ENCODE data around the gene PLOD2. TPM values are rescaled to one million over a fixed set of nuclear protein-coding genes. Genes with fewer than 3 reads are reported as not detected.

PLOD2 gene
- total RNA-seq, 1 donor from 2014 or later, result 29.2 TPM

DNA sequence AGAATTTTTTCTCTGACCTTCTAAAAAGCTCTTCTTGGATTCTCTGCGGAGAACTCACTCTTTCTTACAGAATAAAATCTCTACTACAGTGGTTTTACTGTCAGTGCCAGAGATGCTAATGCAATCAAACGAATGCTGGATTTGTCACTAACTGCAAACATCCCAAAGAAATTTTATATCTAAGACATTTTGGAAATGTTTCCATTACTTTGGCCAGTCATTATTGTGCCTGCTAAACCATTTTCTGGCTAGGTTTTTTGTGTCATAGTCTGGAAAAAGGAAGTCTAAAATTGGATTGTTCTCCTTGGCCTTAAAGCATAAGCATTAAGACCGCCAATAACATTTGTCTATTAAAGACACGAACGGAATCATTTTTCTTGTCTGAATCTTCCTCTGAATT, 54.0 kb downstream of the PLOD2 start:
- H3K4me1 Mint-ChIP-seq, result no peaks in the 10 kb centered on the region
- no peak overlapping the region for H3K9ac ChIP-seq
- H3K4me2 ChIP-seq, result no peak overlapping the region
- no peaks in the 10 kb centered on the region for H3K79me2 ChIP-seq (ENCODE audit: low read depth)
- no peak overlapping the region for H3K4me3 Mint-ChIP-seq
- DNase-seq (ENCODE audit: low spot score), result no peak
- H3K4me3 ChIP-seq, result no peak overlapping the region
- no peaks in the 10 kb centered on the region for H3K36me3 Mint-ChIP-seq
- peaks cover 5% of the 10 kb centered on the region for H3K4me1 ChIP-seq
- H3K27ac ChIP-seq, result no peak overlapping the region
- H3K9me3 ChIP-seq (ENCODE audit: low read depth), result no peaks in the 10 kb centered on the region
- H3K9me3 Mint-ChIP-seq, result no peaks in the 10 kb centered on the region
- H2AFZ ChIP-seq (replicated peaks), result no peak overlapping the region
- H3K27me3 Mint-ChIP-seq (ENCODE audit: insufficient read depth, low read depth), result no peaks in the 10 kb centered on the region
- no peaks in the 10 kb centered on the region for H4K20me1 ChIP-seq (ENCODE audit: low read depth)
- no peaks in the 10 kb centered on the region for H3F3A ChIP-seq (ENCODE audit: low read depth)
- TF ChIP-seq, protein P1, sequence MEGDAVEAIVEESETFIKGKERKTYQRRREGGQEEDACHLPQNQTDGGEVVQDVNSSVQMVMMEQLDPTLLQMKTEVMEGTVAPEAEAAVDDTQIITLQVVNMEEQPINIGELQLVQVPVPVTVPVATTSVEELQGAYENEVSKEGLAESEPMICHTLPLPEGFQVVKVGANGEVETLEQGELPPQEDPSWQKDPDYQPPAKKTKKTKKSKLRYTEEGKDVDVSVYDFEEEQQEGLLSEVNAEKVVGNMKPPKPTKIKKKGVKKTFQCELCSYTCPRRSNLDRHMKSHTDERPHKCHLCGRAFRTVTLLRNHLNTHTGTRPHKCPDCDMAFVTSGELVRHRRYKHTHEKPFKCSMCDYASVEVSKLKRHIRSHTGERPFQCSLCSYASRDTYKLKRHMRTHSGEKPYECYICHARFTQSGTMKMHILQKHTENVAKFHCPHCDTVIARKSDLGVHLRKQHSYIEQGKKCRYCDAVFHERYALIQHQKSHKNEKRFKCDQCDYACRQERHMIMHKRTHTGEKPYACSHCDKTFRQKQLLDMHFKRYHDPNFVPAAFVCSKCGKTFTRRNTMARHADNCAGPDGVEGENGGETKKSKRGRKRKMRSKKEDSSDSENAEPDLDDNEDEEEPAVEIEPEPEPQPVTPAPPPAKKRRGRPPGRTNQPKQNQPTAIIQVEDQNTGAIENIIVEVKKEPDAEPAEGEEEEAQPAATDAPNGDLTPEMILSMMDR (IDR thresholded peaks at IDR 0.05), result no peak
- TF ChIP-seq EZH2phosphoT487 (IDR thresholded peaks at IDR 0.05), result no peak
- TF ChIP-seq EZH2 (IDR thresholded peaks at IDR 0.05), result no peak
- no peaks in the 10 kb centered on the region for H3K36me3 ChIP-seq
- no peaks in the 10 kb centered on the region for H3K27me3 ChIP-seq
- no peak overlapping the region for H3K27ac Mint-ChIP-seq

DNA sequence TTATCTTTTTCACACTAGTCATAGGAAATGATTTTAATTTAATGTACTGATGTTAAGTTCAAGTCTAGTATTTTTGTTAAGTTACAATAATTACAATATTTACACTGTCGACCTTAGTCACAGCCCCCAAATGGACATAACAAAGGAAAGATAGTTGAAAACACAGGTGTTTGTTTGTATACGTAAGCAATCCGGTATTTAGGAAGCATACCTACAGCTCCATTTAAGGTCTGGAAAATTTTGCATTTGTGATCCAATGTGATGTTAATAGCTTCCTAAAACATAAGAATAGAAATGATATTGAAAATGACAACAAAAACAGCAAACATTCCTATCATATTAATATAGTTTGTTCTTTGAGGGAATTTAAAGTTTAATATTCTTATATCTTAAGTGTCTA, 56.9 kb downstream of the PLOD2 start:
- Histone ChIP-seq H3K79me2 (ENCODE audit: low read depth) (no peaks in the 10 kb centered on the region), H3K9ac (no peak overlapping the region), H3F3A (ENCODE audit: low read depth) (no peaks in the 10 kb centered on the region), H3K4me3 (no peak overlapping the region), H3K27me3 (no peaks in the 10 kb centered on the region), H3K4me1 (peaks cover 20% of the 10 kb centered on the region), H3K4me2 (no peak overlapping the region), H3K9me3 (ENCODE audit: low read depth) (no peaks in the 10 kb centered on the region), H3K36me3 (no peaks in the 10 kb centered on the region), H3K27ac (no peak overlapping the region), H4K20me1 (ENCODE audit: low read depth) (no peaks in the 10 kb centered on the region), H2AFZ (replicated peaks) (no peak overlapping the region)
- TF ChIP-seq EZH2phosphoT487 (IDR thresholded peaks at IDR 0.05), result no peak
- no peak for TF ChIP-seq EZH2 (IDR thresholded peaks at IDR 0.05)
- TF ChIP-seq, protein P1 (IDR thresholded peaks at IDR 0.05), result no peak
- H3K9me3 Mint-ChIP-seq, result no peaks in the 10 kb centered on the region
- H3K27me3 Mint-ChIP-seq (ENCODE audit: insufficient read depth, low read depth), result no peaks in the 10 kb centered on the region
- H3K4me3 Mint-ChIP-seq, result no peak overlapping the region
- H3K27ac Mint-ChIP-seq, result no peak overlapping the region
- no peaks in the 10 kb centered on the region for H3K4me1 Mint-ChIP-seq
- no peaks in the 10 kb centered on the region for H3K36me3 Mint-ChIP-seq
- no peak for DNase-seq (ENCODE audit: low spot score)

DNA sequence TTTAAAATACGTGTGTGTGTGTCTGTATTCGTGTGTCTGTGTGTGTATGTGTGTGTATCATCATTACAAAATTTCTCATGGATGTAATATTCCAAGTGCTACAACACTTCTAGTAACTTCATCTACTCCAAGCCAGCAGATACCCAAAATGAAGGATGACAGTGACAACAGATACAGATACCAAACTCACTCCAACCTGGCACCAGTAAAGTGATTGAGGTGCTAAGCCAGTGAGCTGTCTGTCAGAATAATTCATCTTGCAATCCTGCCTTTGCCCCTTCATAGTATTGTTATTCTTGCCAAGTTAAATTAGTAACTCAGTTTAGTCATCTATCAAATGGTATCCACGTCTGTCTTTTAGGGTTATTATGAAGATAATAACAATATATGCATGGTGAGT, 58.1 kb downstream of the PLOD2 start:
- Mint-ChIP-seq H3K9me3 (no peaks in the 10 kb centered on the region), H3K27me3 (ENCODE audit: insufficient read depth, low read depth) (no peaks in the 10 kb centered on the region), H3K4me3 (no peak overlapping the region), H3K36me3 (no peaks in the 10 kb centered on the region), H3K4me1 (no peaks in the 10 kb centered on the region), H3K27ac (no peak overlapping the region)
- H3K36me3 ChIP-seq, result no peaks in the 10 kb centered on the region
- peaks cover 20% of the 10 kb centered on the region for H3K4me1 ChIP-seq
- no peaks in the 10 kb centered on the region for H4K20me1 ChIP-seq (ENCODE audit: low read depth)
- no peaks in the 10 kb centered on the region for H3K9me3 ChIP-seq (ENCODE audit: low read depth)
- no peak overlapping the region for H3K9ac ChIP-seq
- no peaks in the 10 kb centered on the region for H3K79me2 ChIP-seq (ENCODE audit: low read depth)
- DNase-seq (ENCODE audit: low spot score), result no peak
- no peak overlapping the region for H3K4me3 ChIP-seq
- no peak for TF ChIP-seq EZH2 (IDR thresholded peaks at IDR 0.05)
- H3K27me3 ChIP-seq, result no peaks in the 10 kb centered on the region
- no peak overlapping the region for H3K4me2 ChIP-seq
- H2AFZ ChIP-seq (replicated peaks), result no peak overlapping the region
- no peaks in the 10 kb centered on the region for H3F3A ChIP-seq (ENCODE audit: low read depth)
- no peak overlapping the region for H3K27ac ChIP-seq

DNA sequence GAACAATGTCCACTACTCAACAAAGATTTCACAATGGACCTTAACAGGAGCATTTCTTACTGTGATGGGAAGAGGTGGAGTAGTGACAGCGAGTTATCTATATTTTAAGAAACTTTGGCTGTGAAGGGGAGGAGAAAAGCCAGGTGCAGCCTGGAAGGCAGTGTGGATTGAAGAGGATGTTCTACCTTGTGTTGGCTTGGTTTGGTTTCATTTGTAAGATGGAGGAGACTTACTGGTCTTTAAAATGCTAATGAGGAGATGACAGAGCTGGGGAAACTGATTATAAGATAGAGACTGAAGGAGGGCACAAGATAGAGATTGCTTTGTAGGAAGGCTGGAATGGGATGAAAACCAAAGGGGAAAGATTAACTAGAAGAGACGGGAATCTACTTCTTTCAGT, 59.4 kb downstream of the PLOD2 start:
- TF ChIP-seq EZH2phosphoT487 (IDR thresholded peaks at IDR 0.05), result no peak
- no peak for TF ChIP-seq EZH2 (IDR thresholded peaks at IDR 0.05)
- TF ChIP-seq, protein P1 (IDR thresholded peaks at IDR 0.05), result no peak
- H3K4me3 ChIP-seq, result no peak overlapping the region
- H3K27ac ChIP-seq, result peak overlapping the region; percentile 60
- Mint-ChIP-seq H3K36me3 (no peaks in the 10 kb centered on the region), H3K4me3 (no peak overlapping the region), H3K4me1 (no peaks in the 10 kb centered on the region), H3K27ac (no peak overlapping the region), H3K27me3 (ENCODE audit: insufficient read depth, low read depth) (no peaks in the 10 kb centered on the region), H3K9me3 (no peaks in the 10 kb centered on the region)
- H3K9me3 ChIP-seq (ENCODE audit: low read depth), result no peaks in the 10 kb centered on the region
- H3K4me2 ChIP-seq, result no peak overlapping the region
- no peaks in the 10 kb centered on the region for H3F3A ChIP-seq (ENCODE audit: low read depth)
- no peaks in the 10 kb centered on the region for H3K27me3 ChIP-seq
- H3K36me3 ChIP-seq, result no peaks in the 10 kb centered on the region
- no peaks in the 10 kb centered on the region for H4K20me1 ChIP-seq (ENCODE audit: low read depth)
- peaks cover 20% of the 10 kb centered on the region for H3K4me1 ChIP-seq
- H3K79me2 ChIP-seq (ENCODE audit: low read depth), result no peaks in the 10 kb centered on the region
- H3K9ac ChIP-seq, result no peak overlapping the region
- no peak for DNase-seq (ENCODE audit: low spot score)
- H2AFZ ChIP-seq (replicated peaks), result no peak overlapping the region
